Raji (cell line): Measurements from ENCODE around the gene DAPK1.

Experiments
- POLR2A ChIP-seq: IDR thresholded peaks from 2 replicates; pipeline ENCODE4 v1.6.1; 2011; ENCODE audit warnings: low read depth, low read length, control low read depth; ENCODE audit not compliant: insufficient read depth

Gene DAPK1

DNA sequence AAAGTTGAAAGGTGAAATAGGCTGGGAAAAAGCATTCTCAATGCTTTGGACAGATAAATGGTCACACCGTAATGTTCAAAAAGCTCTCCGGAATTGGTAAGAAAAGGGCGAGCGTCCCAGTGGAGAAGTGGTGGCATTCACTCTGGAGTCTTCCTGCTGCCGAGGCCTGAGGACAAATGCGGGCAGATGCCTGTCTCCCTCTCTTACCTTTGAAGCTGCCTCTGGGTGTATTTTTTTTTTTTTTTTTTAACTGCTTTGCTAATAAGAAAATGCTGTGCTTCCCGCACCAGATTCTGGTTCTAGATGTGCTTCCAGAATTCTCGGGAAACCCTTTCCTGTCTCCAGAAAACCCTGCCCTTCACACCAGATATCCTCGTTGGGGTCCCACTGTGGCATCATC is 203.8 kb downstream of the DAPK1 start:
- TF ChIP-seq POLR2A = no peak

DNA sequence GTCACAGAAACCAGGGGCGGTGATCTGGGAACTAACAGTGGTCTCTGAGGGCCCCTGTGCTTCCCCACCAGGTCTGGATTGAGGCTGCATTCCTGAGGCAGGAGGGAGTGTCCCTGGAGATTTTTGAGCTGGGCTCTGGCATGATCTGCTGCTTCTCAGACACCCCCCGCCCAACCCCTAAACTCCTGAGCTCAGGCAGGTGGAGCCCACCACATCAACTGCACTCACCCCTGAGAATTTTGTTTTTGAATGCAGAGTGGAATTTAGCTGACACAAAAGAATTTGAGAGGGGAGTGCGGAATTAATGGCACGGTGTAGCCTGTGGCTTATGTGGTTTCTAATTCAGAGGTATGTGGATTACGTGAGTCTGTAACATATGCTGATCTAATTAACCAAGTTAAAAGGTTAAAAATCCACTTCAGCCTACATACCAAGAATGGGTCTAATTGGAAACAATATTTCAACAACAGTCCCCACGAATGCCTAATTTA is 204.3 kb downstream of the DAPK1 start:
- no peak for TF ChIP-seq POLR2A

DNA sequence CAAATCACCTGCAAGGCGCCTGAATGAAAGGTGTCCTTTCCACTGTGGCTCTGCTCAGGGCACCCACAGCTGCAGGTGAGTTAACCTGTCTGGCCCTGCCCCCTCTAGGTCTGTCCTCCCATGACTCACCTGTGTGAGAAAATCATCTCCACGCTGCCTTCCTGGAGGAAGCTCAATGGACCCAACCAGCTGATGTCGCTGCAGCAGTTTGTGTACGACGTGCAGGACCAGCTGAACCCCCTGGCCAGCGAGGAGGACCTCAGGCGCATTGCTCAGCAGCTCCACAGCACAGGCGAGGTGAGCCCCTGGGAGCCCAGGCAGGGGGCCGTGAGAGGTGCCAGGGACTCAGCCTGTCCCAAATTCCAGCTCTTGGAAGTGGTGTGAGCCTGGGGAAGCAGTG is 205.3 kb downstream of the DAPK1 start:
- TF ChIP-seq POLR2A = no peak

DNA sequence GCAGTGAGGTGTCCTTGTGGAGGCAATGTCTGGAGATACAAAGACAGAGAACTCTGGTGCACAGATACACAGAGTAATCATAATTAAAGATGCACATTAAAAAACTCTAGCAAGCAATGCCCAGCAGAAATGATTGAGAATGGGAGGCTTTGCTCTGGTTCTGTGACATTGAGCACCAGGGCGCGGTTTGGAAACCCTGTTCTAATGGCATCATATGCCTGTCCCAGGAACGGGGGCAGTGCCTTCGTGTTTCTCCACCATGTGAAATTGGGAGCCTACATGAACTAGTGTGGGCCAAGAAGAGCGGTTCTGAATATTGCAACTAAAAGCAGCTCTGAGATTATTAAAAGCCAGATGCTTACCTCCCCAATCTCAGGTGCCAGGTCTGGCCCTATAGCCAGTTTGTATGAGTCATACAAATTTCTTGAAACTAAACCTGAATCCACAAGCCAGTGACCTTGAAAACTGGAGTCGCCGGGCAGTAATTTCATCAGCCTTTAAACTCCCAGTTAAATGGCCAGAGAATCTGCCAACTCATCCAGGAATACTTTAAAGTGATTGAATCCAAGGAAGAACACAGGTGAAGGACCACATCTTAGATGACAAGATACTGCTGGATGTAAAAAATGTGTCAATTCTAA is 206.1 kb downstream of the DAPK1 start:
- no peak for TF ChIP-seq POLR2A

DNA sequence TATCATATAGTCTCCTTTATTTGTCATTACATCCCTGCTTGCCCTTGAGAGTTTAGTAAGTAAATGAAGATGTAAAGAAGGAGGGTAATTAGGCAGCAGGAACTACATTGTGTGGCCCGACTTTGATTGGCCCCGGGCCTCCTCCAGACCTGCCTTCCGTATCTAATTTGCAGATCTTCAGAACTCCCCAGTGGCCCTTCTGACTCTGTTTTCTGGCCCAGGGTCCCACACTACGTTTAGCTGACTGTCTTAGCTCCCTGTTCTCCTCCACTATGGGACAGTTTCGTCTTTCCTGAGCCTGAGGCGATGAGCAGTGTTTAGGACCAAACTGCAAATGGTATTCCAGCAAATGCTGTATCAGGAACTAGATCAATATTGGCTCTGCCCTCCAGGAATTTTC is 206.7 kb downstream of the DAPK1 start:
- no peak for TF ChIP-seq POLR2A

DNA sequence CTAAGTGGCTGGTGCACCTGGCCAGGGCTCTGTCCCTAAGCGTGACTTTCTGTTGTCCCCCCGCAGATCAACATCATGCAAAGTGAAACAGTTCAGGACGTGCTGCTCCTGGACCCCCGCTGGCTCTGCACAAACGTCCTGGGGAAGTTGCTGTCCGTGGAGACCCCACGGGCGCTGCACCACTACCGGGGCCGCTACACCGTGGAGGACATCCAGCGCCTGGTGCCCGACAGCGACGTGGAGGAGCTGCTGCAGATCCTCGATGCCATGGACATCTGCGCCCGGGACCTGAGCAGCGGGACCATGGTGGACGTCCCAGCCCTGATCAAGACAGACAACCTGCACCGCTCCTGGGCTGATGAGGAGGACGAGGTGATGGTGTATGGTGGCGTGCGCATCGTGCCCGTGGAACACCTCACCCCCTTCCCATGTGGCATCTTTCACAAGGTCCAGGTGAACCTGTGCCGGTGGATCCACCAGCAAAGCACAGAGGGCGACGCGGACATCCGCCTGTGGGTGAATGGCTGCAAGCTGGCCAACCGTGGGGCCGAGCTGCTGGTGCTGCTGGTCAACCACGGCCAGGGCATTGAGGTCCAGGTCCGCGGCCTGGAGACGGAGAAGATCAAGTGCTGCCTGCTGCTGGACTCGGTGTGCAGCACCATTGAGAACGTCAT is 208.5 kb downstream of the DAPK1 start:
- TF ChIP-seq POLR2A = no peak

DNA sequence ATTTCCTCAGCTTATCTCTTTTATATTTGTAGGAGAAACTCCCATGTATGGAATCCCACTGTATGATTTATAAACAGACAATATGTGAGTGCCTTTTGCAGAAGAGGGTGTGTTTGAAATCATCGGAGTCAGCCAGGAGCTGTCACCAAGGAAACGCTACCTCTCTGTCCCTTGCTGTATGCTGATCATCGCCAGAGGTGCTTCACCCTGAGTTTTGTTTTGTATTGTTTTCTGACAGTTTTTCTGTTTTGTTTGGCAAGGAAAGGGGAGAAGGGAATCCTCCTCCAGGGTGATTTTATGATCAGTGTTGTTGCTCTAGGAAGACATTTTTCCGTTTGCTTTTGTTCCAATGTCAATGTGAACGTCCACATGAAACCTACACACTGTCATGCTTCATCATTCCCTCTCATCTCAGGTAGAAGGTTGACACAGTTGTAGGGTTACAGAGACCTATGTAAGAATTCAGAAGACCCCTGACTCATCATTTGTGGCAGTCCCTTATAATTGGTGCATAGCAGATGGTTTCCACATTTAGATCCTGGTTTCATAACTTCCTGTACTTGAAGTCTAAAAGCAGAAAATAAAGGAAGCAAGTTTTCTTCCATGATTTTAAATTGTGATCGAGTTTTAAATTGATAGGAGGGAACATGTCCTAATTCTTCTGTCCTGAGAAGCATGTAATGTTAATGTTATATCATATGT is 210.3 kb downstream of the DAPK1 start:
- no peak for TF ChIP-seq POLR2A

DNA sequence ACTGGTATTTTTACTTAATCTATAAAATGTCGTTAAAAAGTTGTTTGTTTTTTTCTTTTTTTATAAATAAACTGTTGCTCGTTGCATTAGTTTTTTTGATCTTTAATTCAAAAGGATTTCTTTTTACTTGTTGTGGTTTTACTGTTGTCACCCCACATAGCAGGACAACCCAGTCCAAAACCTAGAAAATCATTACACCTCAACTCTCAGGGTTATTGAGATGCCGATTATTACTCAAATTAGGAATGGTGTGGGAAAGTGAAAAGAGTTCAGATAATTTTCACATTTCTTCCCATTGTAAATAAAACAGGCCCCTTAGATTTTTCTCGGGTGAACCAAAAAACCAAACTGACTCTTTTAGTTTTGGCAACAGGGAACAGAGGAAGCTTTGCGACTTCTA is 210.9 kb downstream of the DAPK1 start:
- no peak for TF ChIP-seq POLR2A

DNA sequence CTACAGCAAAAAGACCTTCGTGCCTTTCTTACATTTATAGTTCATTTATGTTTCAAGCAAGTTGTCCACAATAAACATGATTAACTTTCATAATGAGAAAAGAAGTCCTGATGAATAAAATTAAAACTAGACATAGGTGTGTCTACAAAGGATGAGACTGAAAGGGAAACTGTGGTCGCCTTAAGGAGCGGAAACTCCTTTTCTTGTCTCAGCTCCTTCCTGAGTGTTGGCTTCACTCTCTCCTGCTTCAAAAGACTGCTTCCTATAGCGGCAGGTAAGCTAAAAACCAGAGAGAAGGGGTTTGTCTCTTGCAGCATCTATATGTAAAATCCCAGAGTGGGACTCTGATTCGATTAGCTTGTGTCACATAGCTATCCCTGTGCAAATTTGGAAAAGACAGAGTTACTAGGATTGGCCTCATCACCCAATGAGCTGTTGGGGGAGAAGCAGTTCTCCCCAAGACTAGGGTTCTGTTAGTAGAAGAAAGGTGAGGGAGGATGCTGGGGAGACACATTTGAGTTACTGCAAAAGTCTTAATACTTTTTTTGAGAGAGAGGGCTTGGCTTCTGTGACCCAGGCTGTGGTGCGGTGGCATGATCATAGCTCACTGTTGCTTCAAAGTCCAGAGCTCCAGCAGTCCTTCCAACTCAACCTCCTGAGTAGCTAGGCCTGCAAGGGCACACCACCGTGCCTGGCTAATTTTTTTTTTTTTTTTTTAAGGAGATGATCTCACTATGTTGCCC is 211.5 kb downstream of the DAPK1 start:
- TF ChIP-seq POLR2A = no peak

DNA sequence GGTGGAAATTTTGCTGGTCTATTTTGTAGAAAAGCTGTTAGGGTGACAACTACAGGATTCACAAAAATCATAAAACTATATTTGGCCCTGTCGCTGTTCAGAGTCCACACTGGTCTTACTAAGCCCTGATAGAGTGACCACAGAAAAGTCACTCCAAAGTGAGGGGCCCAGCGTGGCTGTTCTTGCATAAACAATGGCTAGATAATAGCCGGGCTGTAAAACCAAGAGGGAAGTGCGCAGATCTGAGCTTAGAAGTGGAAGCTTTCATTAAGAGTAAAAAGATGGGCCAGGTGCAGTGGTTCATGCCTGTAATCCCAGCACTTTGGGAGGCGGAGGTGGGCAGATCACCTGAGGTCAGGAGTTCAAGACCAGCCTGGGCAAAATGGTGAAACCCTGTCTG is 212.8 kb downstream of the DAPK1 start:
- no peak for TF ChIP-seq POLR2A

DNA sequence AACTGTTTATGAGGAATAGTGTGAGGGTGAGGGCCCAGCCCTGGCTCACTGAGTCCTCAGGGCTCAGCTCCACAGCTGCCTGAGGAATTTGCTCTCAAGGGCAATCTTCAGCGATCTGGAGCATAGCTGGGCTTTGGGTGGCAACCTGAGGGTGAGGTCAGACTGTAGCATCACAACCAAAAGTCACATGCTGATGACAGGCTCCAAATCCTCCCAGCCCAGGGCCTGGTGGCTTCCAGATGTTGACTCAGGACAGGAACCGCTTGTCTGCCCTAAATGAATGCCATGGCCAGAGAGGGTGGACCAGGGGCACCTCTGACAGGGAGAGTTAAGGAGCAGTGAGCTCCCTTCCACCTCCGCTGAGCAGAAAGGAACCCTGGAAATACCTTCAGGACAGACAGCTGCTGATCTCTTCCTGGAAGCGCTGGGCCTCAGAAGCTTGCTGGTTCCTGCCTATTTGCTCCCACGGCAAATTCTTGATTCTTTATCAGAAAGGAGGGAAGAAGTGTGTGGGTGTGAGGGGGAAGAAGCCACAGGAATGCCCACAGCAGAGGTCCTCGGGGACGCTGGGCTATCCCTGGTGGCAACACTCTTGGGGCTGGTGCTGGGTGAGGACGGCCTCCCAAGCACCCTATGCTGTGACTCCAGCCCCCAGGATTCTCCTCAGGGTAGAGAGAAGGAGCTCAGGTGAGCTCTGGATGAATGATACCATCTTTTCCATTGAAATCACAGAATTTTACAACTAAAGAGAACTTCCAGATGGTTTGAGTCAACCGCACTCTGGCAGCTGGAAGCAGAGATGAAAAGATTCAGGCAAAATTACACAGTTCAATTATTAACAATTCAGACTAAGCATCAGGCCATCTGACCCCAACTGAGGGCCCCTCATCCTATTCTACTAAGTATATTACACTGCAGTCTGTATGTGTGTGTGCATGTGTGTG is 214.5 kb downstream of the DAPK1 start:
- TF ChIP-seq POLR2A = no peak

DNA sequence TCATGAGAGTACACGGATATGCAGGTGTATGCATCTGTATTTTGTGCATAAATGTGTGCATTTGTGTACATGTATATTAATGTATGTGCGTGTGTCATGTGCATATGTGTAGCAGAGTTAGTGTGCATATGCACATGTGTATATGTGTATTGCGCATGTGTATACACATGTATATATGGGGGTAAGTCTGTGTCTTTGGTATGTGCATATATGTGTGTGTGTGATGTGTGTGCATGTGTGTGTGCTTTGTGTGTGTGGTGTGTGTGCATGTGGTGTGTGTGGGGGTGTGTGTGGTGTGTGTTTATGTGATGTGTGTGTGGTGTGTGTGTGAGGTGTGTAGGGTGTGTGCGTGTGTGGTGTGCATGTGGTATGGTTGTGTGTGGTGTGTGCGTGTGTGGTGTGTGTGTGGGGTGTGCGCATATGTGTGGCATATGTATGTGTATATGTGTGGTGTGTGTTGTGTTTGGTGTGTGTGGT is 215.2 kb downstream of the DAPK1 start:
- no peak for TF ChIP-seq POLR2A

DNA sequence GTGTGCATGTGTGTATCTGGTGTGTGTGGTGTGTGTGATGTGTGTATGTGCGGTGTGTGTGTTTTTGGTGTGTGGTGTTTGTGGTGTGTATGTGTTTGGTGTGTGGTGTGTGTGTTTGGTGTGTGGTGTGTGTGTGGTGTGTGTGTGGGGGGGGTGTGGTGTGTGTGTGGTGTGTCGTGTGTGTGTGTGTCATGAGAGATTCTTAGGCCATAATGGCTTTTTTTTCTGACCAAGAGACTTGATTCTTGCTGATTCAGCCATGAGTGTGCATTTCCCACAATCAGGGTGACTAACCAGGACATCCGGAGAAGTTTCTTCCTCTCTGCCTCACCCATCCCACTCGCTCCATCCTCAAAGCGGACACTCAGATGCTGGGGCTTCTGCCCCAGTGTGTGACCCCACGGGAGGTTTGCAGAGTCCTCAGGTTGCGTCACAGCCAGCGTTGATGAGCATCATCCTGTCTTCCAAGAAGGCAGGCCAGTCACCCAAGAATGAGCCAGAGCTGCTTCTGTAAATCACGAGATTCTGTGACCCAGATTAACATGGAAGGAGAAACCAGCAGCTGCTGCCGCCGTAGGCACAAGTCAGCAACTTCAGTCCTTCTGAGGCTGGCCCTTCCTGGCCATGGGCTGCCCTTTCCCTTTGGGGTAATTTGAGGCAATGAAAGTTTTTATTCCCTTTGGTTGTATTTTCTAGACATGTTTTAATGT is 215.8 kb downstream of the DAPK1 start:
- no peak for TF ChIP-seq POLR2A

DNA sequence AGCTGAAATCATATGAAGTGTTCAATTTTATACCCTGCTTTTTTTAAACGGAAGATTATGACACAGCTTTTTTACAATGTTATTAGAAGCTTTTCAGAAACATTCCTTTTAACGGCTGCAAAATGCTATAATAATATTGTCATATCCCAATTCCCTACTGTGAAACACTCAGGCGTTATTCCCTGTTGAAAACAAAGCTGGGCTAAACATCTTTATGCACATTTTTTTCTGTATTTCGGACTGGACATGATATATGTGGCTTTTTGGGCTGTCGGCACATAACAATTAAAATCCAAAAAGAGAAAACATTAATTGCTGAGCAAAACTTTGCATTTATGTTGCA is 216.3 kb downstream of the DAPK1 start:
- no peak for TF ChIP-seq POLR2A
